WTC11 (cell line): ENCODE data around the gene ISM2.

Experiments used
- ATF1 ChIP-seq: sonication (generic); formaldehyde crosslinking; IDR thresholded peaks from 2 replicates; pipeline ENCODE4 v1.8.1; 2023; ENCODE audit warnings: mild to moderate bottlenecking, moderate library complexity, missing genetic modification reagents
- ESRRA ChIP-seq: sonication (generic); formaldehyde crosslinking; IDR thresholded peaks from 2 replicates; pipeline ENCODE4 v1.8.1; 2022; ENCODE audit warnings: mild to moderate bottlenecking, missing genetic modification reagents, borderline replicate concordance
- FOXJ3 ChIP-seq: sonication (generic); formaldehyde crosslinking; IDR thresholded peaks from 2 replicates; pipeline ENCODE4 v1.9.0; 2021; ENCODE audit warnings: missing genetic modification reagents, mild to moderate bottlenecking, borderline replicate concordance
- KAT7 ChIP-seq: sonication (generic); formaldehyde crosslinking; IDR thresholded peaks from 2 replicates; pipeline ENCODE4 v1.8.1; 2023; ENCODE audit warnings: missing genetic modification reagents, mild to moderate bottlenecking, borderline replicate concordance
- NFYB ChIP-seq: sonication (generic); formaldehyde crosslinking; conservative IDR thresholded peaks from 2 replicates; pipeline ENCODE4 v1.8.0; 2022; ENCODE audit warnings: low read depth, missing genetic modification reagents
- NR2C2 ChIP-seq: sonication (generic); formaldehyde crosslinking; IDR thresholded peaks from 2 replicates; pipeline ENCODE4 v1.8.0; 2022; ENCODE audit warnings: mild to moderate bottlenecking, missing genetic modification reagents
- ZNF263 ChIP-seq: sonication (generic); formaldehyde crosslinking; IDR thresholded peaks from 2 replicates; pipeline ENCODE4 v1.8.1; 2022; ENCODE audit warnings: low read depth, mild to moderate bottlenecking, moderate library complexity, missing genetic modification reagents
- TF ChIP-seq, protein P1 (sequence below): sonication (generic); formaldehyde crosslinking; IDR thresholded peaks from 2 replicates; pipeline ENCODE4 v1.8.0; 2022; ENCODE audit warnings: mild to moderate bottlenecking, missing genetic modification reagents
- TF ChIP-seq, protein P2 (sequence below): fragments of 200-600 bp; IDR thresholded peaks from 2 replicates; pipeline ENCODE4 v1.8.0; 2022; ENCODE audit warnings: antibody characterized with exemption
- TF ChIP-seq, protein P3 (sequence below): fragments of 250-450 bp; sonication (Bioruptor Pico); IDR thresholded peaks from 2 replicates; pipeline ENCODE4 v1.9.0; 2021; ENCODE audit warnings: moderate library complexity, mild to moderate bottlenecking, inconsistent platforms, borderline replicate concordance

DNA sequence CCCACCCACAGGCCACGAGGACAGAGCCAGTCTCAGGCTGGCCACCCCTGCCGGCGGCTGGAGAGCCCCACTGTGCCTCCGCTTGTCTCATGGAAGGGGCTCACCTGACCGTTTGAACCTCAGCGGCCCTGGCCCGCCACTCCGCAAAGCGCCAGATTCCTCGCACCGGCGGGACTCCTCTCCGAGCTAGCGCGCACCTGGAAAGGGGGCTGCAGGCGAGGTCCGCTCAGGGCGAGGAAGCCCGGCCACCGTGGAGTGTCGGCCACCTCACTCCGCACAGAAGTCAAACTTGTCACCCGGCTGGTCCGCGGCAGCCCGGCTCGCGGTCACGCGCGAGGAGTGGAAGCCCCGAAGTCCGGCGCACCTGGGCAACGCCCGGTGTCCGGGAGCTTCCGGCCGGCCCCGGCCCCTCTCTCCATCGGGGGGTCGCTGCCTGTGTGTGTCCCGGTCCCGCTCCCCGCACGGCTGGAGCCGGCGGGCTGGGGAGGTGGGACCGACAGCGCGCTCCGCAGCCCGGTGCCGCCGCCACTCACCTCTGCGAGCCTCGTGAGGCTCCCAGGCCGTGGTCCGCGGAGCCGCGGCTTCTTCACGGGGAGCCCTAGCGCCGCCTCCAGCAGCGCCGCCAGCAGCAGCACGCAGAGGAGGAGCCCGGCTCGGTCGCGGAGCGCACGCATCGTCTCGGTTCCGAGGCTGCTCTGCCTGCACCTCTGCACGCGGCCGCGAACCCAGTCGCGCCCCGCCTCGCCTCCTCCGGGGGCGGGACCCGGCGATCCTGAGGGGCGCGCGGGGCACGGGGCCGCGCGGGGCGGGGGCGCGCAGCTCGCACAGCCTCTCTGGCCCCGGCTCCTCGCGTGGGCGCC is at the start of gene ISM2:
- TF ChIP-seq KAT7 (CRISPR knock-in tag) (no peak), FOXJ3 (CRISPR knock-in tag) (no peak), ESRRA (CRISPR knock-in tag) (peak; percentile 18; the same call in 1 of the 2 replicates), ATF1 (no peak), NR2C2 (CRISPR knock-in tag) (no peak), ZNF263 (CRISPR knock-in tag) (no peak), NFYB (CRISPR knock-in tag) (no peak)
- TF ChIP-seq, protein P1, sequence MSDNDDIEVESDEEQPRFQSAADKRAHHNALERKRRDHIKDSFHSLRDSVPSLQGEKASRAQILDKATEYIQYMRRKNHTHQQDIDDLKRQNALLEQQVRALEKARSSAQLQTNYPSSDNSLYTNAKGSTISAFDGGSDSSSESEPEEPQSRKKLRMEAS (CRISPR knock-in tag) = peak; percentile 60; the same call in 1 of the 2 replicates
- TF ChIP-seq, protein P2, sequence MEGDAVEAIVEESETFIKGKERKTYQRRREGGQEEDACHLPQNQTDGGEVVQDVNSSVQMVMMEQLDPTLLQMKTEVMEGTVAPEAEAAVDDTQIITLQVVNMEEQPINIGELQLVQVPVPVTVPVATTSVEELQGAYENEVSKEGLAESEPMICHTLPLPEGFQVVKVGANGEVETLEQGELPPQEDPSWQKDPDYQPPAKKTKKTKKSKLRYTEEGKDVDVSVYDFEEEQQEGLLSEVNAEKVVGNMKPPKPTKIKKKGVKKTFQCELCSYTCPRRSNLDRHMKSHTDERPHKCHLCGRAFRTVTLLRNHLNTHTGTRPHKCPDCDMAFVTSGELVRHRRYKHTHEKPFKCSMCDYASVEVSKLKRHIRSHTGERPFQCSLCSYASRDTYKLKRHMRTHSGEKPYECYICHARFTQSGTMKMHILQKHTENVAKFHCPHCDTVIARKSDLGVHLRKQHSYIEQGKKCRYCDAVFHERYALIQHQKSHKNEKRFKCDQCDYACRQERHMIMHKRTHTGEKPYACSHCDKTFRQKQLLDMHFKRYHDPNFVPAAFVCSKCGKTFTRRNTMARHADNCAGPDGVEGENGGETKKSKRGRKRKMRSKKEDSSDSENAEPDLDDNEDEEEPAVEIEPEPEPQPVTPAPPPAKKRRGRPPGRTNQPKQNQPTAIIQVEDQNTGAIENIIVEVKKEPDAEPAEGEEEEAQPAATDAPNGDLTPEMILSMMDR = no peak
- TF ChIP-seq, protein P3, sequence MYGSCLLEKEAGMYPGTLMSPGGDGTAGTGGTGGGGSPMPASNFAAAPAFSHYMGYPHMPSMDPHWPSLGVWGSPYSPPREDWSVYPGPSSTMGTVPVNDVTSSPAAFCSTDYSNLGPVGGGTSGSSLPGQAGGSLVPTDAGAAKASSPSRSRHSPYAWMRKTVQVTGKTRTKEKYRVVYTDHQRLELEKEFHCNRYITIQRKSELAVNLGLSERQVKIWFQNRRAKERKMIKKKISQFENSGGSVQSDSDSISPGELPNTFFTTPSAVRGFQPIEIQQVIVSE = no peak
